GM21526 (cell line): ENCODE data around the gene SLC6A11.

Experiments used
- ATAC-seq: cut with Tn5 transposase; IDR thresholded peaks from one replicate; pipeline ENCODE4 v1.9.1; 2021; ENCODE audit warnings: moderate library complexity; ENCODE audit not compliant: unreplicated experiment, low FRiP score

SLC6A11 gene

DNA sequence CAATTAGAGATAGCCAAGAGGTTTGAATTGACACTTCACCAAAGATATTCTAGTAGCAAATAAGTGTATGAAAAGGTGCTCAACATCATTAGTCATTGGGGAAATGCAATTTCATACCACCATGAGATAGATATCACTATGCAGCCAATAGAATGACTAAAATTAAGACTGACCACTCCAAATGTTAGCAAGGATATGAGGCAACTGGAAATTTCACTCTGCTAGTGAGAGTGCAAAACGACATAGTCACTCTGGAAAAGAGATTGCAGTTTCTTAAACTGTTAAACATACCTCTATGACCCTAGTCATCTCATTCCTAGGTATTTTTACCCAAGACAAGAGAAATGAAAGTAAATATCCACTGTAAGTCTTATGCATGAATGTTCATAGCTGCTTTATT, 27.6 kb upstream of the SLC6A11 start:
- ATAC-seq: no peak

DNA sequence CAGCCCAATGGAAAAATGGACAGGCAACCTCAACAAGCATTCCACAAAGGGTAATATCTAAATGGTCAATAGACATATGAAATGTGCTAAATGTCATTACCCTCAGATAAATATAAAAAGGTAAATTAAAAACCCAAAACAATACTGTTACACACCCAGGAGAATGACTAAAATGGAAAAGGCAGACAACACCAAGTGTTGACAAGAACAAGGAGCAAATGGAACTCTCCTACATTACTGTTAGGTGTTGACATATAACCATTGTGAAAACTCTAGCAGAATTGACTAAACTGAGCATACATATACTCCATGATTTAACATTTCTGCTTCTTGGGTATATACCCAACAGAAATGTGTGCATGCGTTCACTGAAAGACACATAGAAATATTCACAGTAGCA, 25.3 kb upstream of the SLC6A11 start:
- no peak for ATAC-seq

DNA sequence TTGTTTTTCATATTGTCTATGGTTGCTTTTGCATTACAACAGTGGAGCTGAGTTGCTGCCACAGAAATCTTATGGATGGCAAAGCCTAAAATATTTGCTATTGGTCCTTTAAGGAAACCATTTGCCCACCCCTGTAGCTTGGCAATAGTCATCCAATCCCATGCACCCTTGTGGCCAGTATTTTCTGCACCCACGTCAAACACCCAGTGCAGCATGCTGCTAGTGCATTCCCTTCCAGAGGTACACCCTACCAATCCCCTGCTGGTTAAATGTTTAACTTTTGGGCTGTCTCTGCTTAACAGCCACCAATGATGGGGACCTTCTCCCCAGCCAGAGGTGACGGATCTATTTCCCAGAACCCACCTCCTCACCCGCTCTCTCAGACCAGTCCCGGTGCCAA, 23.8 kb upstream of the SLC6A11 start:
- ATAC-seq: no peak

DNA sequence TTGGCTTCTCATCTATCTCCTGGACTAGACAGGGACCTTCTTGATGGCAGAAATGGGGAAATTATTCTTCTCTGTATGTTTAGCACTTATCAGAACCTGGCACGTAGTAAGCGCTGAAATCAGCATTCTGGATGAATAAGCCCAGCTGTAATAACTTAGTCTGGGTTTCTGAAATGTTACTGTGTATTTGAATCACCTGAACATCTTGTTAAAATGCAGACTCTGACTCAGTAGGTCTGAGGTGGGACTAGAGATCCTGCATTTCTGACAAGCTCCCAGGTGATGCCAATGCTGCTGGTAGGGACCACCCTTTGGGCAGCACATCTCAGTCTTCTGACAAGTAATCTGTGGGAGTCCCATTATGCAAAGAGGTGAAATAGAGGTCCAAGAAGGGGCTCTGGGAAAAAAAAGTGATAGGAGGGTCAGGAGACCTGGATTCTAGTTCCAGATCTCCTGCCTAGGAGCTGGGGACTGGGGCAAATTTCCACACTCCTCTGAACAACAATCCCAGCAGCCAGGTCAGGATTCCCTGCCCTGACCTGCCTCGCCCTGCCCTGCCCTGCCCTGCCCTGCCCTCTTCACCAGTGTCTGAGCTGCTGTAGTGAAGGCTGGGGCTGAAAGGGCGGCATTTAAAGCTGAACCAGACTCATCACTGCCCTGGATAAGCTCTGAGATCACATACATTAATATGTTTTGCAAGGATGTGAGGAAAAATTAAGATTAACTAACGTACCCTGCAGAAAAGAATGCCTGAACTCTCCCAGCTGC, 17.2 kb upstream of the SLC6A11 start:
- ATAC-seq: no peak

DNA sequence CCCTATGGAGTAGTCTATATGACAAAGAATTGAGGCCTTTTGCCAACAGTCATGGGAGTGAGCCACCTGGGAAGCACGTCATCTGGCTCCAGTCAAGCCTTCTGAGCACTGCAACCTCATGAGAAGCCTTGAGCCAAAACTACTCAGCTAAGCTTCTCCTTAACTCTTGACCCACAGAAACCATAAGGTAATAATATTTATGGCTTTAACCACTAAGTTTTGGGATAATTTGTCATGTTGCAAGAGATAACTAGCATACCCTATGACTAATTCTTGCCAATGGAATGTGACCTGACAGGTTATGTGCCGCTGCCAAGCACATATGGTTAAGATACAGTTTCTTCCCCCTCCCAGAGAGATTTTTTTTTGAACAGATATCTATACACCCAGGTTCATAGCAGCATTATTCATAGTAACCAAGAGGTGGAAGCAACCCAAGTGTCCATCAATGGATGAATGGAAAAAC, 11.8 kb upstream of the SLC6A11 start:
- no peak for ATAC-seq

DNA sequence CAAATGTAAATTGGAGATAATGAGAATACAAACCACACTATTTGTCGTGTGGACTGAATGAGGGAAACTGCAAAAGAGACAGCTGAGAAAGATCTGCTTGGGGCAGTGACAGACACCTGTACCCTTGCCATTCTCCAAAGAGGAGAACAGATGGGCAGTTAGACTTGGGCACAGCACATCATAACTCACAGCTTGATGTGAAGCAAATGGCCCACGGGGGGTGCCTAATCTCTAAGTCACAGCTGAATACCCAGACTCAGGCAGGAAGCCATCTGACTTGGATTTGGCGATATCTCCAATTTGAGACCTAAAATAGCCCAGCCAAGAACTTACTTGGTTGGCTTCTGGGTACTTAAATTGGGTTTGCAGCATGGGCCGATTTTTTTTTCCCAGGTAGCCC, 10.0 kb upstream of the SLC6A11 start:
- no peak for ATAC-seq

DNA sequence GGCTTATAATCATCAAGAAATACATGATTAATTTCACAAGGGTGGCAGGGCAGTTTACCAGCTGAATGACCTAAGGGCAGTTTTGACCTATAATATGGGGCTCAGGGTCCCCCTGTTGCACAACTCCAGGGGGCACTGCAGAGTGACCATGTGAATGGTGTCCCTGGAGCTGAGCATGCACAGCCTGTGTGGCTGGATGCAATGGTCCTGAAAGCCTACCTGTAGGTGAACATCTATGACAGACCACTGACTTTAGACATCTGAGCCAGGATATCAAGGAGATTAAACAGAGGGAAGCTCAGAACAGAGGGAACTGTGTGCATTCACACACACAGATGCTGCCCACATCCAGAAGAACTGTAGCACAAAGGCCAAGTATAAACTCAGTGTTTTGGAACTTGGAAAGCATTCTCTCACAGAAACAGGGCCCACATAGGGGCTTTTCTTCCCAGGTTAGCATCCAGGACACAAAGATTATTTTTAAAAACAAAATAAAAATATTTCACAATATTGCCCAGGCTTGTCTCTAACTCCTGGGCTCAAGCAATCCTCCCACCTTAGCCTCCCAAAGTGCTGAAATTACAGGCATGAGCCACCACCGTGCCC, 7.8 kb upstream of the SLC6A11 start:
- no peak for ATAC-seq

DNA sequence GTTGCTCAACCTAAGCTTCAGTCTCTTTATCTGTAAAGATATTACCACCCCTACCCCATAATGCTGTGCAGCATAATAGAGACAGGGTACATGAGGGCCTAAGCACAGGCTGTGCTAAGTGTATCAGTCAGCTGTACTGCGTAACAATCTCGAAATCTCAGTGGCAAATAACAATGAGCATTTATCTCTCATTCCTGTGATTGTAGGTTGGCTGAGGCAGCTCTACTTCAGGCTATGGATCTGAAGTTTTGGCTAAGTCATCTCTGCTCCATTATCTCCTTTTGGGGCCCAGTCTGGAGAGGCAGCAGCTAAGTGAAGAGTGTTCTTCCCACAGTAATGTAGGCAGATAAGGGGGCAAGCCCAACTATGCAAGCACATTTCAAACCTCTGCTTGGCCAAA, 7.1 kb upstream of the SLC6A11 start:
- ATAC-seq: no peak

DNA sequence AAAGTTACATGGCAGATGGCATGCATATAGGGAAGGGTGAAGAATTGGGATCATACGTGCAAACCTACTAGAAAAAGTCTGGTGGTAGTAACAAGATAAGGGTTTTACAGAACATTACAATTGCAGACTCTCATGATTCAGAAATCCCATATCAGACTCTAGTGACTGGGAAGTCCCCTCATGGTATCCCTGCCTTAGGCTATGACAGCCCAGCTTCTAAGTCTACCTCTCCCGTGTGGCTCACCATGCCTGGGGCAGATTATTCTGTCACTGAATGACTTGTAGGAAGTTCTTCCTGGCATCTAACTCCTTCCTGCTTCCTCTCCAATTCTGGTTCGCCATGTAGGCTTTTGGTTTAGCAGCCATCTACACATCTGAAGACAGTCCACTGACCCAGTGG, 5.7 kb upstream of the SLC6A11 start:
- ATAC-seq: no peak

DNA sequence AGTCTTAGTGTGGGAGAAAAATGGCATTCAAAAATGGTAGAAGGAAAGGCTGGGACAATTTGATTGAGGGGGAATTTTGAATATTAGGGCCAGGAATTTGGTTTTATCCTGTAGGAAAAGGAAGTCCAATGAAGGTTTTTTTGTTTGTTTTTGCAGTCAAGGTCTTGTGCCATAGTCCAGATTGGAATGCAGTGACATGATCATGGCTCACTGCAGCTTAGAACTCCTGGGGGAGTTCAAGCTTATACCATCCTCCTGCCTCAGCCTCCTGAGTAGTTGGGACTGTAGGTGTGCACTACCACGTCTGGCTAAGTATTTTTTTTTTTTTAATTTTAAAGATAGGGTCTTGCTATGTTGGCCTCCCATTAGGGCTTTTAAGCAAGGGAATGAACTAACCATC, 2.6 kb upstream of the SLC6A11 start:
- ATAC-seq: no peak

DNA sequence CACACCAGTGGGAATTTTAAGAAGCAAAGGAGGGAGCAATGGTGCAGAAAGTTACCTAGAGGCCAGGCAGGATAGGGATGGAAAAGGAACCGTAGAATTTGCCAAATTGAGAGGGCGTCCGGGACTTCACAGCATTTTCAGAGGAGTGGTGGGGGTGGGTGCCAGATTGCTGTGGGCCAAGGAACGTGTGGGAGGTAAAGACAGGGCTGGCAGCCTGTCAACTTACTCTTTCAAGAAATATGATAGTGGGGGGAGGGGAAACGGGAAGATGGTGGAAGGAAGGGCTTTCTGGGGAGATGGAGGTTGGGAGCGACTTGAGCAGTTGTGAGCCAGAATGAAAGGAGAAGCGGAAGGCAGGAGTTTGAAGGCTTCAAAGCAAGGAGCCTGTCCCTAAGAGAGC, 1.4 kb upstream of the SLC6A11 start:
- no peak for ATAC-seq

DNA sequence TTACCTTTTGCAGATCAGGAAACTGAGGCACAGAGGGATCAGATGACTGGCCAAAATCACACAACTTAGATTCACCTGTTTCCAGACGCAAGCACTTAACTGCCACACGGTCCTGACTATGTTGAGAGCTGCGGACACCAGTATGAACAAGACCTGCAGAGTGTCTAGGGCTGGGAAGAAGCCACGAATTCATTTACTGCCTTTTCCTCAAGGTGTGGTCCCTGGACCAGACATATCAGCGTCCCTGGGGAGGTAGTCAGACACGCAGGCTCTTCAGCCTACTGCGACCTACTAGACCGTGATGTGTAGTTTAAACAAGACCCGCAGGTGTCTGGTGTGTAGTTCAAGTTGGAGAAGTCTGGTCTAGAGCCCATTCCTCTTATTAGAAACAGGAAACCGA, 541 bp upstream of the SLC6A11 start:
- ATAC-seq: no peak

DNA sequence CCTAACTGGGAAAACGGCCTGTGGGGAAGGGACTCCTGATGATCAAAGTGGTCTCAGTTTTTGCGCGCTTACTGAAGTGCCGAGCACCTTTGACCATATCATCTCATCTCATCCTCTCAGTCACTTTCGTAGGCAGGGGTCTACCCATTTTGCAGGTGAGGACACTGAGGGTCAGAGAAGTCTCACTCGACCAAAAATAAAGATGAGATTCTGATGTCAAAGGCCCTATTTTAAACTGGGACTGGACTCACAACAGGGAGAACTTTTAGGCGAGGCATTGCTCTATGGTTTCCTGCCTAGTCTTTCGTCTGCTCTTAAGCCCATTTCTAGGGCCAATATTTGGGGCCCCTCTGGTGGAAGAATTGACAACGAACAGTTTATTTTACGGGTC, 830 bp downstream of the SLC6A11 start:
- no peak for ATAC-seq

DNA sequence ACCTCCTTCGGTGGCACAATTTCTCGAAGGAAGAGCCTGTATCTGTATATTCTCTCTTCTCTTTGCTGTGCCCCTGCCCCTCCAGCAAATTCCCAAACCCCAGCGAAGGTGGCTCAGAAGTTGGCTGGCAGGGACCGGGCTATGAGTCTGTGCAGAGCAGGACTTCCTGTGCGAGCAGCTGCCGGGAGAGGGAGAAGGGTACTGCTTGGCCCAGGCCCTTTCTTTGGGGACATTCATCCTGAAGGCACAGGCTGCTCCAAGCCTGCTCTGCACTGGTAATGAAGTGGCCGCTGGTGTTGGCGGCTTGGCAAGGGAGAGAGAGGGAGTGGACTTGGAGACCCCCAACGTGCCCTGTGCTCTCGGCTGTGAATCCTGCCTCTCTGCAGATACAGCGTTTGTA, 1.5 kb downstream of the SLC6A11 start:
- no peak for ATAC-seq

DNA sequence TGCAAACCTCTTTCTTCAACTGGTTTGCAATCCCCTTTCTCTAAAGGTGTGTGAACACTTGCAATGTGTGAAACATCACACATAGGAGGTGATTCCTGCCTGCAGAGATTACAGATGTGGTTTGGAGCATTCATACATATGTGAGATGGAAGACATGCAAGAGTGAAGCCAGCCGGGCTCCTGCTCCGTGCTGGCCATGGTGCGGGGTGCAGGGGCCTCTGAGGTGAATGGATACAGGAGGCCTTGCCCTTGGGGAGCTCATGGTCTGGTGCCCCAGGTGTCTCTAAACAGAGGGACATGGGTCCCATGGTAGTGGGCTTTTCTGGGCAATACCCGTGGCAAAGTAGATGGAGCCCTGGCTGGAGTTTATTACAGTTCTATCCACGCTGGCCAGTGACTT, 6.0 kb downstream of the SLC6A11 start:
- ATAC-seq: no peak

DNA sequence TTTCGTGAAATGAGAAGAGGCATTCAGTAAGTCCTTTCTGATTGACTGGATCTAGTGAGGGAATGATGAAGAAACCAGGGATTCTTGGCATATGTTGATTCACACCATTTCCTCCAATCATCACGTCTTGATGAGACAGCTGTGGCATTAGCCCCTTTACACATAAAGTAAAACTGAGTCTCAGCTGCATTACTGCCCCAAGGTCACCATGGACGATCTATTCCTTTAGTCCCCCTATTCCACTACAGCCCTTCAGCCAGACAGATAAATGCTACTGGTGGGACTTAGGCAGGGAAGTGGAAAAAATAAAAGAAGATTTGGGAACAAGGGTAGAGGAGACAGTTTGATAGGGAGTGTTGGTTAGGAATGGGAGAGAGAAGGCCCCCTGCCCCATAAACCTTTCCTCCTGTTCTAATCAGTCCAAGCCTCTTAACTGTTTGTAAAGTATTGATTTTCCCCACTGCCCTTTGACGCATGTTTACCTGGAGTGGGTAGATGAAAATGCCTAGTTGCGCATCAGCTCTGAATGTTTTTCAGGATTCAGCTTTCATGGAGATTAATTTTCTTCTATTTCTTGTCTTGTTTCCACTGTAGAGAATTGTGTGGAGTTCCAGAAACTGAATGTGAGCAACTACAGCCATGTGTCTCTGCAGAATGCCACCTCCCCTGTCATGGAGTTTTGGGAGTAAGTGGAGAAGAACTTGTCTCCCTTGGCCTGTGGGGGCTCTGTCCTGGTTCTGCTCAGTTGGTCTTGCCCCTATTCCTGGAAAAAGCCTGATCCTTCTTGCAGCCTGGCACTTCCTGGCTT, 6.9 kb downstream of the SLC6A11 start:
- ATAC-seq: no peak

DNA sequence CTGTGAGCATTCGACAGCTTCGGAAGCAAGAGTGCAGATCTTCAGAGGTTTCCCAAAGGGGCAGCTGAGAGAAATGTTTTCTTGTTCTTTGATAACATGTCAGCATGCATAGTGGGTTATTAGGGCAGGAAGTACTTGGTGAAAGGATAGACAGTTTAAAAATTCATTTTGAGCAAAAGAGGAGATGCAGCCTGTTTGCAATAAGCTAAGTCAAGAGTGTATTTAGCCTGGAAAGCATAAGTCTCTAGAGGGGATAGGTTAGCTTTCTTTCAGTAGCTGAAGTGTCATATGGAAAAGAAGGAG, 7.4 kb downstream of the SLC6A11 start:
- no peak for ATAC-seq

DNA sequence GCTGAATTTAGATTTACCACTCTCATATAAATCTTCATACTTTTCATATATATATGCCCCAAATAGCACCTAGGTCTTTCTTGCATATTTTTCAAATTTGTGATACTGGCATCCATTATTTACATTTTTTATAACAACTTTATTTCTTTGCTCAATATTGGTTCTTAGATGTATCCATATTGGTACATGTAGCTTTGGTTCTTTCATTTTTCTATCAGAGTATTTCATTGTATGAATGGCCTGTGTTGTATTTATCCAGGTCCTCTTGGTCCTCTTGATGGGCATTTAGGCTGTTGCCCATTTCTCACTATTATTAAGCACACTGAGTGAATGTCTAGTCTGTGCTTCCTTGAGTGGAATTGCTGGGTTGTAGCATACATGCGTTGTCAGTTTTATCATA, 8.4 kb downstream of the SLC6A11 start:
- ATAC-seq: no peak

DNA sequence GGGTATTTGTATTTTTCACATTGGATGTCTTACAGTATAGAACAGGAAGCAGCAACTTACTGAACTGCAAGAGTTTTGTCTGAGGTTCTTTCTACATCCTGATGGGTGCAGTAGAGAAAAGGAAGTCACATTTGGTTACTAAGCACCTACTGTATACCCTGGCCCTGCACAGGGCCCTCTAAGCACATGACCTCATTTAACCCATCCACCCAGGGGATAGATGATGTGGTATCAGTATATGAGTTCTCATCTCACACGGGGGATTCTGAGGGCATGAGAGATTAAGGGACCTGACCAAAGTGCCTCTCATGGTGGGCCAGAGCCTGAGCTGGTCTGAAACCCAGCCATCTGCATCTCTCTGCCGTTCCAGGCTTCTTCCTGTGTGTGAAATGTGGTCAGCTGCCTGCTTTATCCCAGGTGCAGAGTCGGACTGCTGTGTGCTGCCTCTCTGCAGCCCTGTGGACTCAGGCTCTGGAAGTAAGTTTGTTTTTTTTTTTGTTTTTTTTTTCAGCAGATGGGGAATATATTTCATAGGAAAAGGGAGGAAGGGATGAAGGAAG, 17.9 kb downstream of the SLC6A11 start:
- ATAC-seq: no peak

DNA sequence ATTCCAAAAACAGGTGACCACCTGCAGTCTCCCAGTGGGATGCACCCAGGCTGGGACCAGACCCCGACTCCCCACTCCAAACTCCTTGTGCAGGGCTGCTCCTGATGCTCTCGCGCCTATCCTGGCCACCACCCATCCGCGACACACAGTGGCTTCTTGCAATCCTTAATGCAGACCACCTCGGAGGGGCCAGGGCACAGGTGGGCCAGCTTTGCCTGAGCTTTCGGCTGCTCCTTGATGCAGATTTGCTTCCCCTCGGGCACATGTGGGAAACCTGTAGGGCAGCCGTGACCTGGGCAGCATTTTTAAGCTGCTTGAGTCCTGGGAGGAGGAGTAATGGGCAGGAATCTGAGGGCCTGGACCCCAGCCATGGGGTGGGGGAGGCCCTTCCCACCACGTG, 18.9 kb downstream of the SLC6A11 start:
- no peak for ATAC-seq

DNA sequence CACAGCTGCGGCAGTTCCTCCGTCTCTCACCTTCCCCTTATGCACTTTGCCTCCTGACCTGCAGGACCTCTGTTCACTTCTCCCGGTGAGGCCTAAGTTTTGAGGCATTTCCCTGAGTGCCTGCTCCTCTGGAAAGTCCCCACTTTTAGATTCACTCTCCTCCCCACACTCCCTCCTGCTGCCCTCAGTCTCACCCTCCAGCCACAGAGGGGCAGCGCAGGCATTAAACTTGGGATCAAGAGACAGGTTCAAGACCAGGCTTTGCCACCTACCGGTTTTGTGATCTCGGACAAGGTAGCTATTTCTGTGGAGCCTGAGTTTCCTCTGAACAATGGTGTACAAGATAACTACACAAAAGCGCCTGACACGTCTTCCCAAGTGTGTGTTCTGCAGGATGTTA, 19.4 kb downstream of the SLC6A11 start:
- ATAC-seq: no peak

DNA sequence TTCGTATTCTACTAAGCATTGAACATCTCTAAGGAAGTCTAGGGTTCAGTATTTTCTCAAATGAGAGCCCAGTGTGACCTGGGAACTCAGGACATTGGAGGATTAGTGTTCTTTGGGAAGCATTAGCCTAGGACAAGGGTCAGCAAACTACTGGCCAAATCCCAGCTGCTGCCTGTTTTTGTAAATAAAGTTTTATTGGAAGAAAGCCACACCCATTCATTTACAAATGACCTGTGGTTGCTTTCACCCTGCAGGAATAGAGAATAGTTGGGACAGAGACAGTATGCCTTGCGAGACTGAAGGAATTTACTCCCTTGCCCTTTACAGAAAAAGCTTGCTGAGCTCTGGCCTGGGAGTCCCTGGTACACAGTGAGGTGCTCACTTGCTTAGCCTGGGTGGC, 20.6 kb downstream of the SLC6A11 start:
- no peak for ATAC-seq
